HG03354 (cell line): Measurements from ENCODE around the gene ZNF101.

Experiments used
- ATAC-seq: cut with Tn5 transposase; IDR thresholded peaks from one replicate; pipeline ENCODE4 v1.9.1; 2021; ENCODE audit warnings: mild to moderate bottlenecking; ENCODE audit not compliant: unreplicated experiment, poor library complexity, severe bottlenecking

ZNF101 gene

DNA sequence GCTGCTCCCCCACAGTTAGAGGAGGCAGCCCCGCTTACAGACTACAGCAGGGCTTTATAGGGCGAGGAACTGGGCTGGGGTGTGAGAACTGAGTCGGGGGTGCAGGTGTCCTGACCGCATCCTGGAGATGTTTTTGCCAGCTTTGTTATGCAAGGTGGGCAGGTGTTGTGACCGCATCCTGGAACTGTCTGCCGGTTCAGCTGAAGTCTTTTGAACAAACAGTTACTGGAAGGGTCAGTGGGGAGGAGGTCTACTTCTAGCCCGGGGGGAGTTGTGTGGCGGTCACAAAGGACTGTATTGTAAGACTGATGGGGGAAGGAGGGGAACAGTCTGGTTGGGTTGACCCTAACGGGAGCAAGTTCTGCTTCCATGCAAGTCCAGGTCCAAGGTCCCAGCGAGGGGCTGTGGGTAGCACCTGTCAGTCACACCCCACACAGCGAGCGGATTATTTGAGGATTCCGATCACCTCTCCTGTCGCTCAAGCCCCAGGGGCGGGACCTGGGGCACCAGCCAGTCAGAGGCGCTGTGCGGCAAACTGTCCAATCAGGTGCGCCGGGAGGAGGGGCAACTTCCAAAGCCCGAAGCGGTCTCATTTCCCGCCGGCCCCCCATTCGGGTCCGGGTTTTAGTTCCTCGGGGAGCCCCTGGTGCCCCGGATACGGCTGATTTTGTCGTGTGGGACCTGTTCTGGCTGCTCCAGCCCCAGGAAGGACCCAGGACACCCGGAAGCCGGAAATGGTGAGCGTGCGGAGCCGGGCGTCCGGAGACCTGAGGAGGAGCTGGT lies at the start of gene ZNF101:
Gene ZNF101 (plus strand): TSS at position 610 of the 783 bp plus-strand sequence. CDS start 125 bp downstream, at position 735.
- ATAC-seq, result peak; percentile 76

DNA sequence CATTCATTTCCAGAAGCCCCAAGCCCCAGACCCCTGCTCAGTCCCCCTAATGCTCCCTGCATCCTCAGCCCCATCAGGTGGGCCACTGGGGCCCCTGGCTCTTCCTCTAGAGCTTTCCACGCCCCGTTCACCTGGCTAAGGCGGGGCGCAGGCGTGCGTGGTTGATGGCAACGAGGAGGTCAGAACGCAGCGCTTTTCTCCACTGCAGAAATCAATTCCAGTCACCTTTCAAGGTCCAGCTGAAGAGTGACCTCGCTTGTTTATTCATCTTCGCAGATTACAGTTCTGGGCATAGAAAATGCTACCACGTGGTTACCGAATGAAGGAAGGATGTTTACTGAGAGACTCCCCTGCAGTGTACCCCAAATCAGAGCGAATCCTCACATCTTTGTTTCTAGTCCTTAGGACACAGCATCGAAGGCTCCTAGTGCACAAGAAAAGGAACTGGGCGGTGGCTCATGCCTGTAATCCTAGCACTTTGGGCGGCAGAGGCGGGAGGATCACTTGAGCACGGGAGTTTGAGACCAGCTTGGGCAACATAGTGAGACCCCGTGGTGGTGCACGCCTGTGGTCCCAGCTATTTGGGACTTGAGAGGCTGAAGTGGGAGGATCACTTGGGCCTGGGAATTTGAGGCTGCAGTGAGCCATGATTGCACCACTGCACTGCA lies 49.3 kb upstream of the ZNF101 start:
- ATAC-seq, result no peak

- ATAC-seq, result no peak
These were observed 48.8 kb upstream of the ZNF101 start for GRCh38 chr19:19619849-19620210.

- ATAC-seq, result no peak
These were observed 45.3 kb upstream of the ZNF101 start for GRCh38 chr19:19623383-19623782.

DNA sequence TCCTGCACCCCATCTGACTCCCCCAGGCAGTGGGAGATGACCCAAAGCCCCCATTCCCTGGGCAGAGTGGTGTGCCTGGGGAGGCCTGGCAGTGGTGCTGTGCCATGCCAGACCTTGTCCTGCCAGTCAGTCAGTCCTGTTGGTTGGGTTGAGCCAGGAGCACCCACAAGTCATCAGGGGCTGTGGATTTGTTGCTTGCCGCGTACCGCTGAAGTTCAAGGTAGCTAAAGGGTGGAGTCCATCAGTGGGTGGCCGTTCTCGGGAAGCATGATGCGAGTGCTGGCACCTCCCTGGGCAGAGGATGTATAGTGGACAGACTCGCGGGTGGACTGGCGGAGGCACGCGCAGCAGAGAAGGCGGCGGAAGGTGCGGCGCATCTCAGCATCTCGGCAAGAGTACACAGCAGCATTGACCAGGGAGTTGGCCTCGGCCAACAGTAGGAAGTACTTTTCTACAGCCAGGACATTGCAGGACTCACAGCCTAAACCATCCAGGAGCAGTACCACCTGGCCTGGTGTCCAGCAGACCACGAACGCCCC lies 44.5 kb upstream of the ZNF101 start:
- ATAC-seq, result no peak

DNA sequence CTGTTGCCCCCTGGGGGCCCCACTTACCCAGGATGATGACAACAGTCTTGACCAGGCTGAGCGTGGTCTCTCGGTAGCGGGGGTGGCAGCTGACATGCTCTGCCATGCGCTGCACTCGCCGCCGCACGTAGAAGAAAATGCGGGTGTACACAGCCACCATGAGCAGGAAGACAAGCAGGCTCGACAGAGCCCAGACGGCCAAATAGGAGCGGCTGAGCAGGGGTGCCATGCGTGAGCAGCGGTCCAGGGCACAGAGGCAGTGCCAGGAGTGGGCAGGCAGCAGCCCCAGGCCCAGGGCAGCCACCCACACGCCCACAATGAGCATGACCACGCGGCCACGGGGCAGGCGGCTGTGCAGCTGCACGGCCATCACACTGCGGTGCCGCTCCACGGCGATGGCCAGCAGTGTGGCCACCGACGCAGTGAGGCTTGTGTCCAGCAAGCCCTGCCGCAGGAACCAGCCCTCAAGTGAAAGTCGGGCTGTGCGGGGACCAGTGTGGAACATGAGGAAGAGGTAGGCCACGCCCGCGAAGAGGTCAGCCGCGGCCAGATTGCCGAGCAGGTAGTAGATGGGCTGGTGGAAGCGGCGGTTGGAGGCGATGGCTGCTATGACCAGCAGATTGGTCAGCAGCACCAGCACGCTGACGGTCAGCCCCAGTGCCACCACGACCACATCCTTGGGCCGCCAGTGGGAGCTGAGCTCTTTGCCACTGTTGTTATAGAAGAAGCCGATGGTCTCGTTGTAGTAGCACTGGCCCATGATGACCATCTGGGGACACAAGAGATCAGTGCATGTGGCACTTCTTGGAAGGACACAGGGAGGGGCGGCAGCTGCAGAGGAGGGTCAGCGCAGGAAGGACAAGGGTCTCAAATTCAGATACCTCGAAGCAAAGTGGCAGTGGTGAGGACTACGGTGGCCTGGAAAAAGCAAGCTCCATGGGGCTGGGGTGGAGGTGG lies 41.8 kb upstream of the ZNF101 start:
- no peak for ATAC-seq

DNA sequence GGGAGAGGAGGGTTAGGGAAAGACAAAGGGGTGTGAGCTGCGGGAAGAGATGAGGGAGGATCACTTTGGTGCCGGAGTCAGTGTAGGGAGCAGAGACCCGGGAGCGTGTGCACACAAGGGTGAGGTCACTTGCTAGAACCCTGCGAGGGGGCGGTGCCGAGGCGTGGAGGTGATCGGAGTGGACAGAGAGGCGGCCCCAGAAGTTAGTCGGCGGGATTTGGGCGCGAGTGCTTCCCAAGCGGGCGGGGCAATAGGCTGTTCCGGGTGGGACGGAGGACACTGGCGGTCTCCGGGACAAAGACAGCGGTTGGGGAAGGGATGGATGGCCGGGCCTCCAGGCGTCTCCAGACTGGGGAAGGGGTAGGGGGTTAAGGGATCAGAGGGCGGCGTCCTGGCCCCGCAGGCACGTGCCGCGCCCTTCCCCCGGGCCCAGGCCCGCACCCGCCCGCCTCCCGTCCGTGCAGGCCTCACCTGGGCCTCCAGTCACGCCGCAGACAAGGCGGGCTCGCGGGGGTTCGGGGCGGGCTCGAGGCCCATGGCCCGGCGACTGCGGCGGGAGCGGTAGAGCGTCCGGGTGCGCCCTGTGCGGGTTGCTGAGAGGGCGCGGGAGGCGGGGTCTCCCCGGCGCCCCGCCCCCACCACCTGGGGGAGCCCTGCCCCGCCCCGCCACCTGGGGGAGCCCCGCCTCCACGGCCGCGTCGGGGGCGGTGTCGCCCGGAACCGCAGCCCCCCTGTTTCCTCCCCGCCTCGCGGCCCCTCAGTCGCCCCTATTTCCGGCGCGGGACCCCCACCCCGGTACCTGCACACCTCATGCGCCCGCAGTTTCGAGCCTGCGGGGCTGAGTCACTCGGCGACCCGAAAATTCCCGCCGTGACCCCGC lies 40.8 kb upstream of the ZNF101 start, which contains the start of gene LPAR2:
Gene LPAR2 (minus strand): TSS at position 600 of the 880 bp plus-strand sequence. CDS start 945 bp downstream, outside the sequence.
- peak; percentile 59 for ATAC-seq

- ATAC-seq, result peak; percentile 29
These were observed 40.0 kb upstream of the ZNF101 start for GRCh38 chr19:19628501-19629134.

- no peak for ATAC-seq
These were observed 38.6 kb upstream of the ZNF101 start for GRCh38 chr19:19630062-19630414.

- no peak for ATAC-seq
These were observed 38.2 kb upstream of the ZNF101 start for GRCh38 chr19:19630426-19630825.

DNA sequence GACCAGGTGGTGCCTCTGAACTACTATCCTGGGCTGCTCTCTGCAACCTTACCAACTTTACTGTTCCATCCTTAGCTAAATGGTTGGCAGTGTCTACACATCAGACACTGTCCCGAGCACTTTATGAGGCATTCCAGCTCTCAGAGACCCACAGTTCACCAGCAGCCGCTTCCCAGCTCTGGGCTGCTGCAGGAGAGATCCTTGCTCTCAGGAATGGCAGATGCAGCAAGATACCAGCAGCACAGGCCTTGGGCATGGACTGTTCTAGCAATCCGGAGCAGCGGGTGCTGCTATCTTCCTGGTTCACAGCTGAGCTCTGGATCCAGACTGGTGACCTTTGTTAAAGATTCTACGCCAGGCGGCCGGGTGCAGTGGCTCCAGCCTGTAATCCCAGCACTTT lies 37.3 kb upstream of the ZNF101 start:
- ATAC-seq, result no peak

DNA sequence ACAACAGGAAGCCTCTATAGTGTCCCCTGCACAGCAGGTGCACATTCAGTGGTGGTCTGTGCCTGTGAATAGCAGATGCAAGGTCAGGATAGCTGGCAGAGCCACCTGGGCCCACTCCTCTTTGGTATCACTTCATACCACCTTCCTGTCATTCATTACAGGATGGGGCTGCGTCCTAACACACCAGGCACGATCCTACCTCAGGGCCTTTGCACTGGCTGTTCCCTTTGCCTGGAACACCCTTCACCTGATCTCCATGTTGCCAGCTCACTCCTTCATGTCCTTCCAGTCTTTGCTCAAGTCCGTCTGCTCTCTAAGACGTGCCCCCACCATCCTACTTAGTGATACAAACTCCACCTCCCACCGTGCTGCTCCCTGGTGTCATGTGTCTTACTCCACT lies 36.0 kb upstream of the ZNF101 start:
- ATAC-seq, result no peak

GRCh38 chr19:19633711-19634515 lies 34.7 kb upstream of the ZNF101 start:
- no peak for ATAC-seq

DNA sequence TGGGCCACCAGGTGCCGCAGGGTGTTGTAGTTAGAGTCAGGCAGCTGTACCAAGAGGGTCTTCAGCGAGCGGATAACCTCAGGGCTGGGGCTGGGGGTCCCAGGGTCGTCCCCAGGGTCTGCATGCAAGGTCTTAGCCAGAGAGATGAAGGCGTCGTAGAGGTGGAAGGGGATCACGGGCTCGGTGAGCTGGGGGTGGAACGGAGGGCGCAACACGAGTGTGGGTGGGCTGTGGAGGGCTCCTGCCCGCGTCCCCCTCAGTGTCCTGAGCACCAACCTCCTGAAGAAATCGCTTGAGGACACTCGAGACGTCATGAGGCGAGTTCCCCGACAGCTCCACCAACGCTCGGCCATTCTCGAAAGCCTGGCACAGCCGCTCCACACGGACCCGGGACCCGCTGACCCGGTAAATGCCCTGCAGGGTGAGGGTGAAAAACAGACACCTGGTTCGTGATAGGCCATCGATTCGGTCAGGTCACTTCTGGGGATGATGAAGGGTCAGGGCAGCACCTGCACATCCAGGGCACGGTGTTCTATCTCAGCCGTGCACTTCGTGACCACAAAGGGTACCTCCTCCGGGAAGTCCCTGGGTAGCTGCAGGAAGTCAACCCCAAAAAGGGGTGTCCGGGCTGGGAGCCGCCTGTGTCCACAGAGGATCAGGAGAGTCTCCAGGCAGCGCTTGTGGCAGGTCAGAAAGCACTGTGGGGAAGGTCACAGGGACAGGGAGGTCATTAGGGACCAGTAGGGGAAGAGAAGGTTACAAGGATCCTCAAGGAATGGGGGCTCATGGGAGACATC lies 33.9 kb upstream of the ZNF101 start:
- no peak for ATAC-seq

DNA sequence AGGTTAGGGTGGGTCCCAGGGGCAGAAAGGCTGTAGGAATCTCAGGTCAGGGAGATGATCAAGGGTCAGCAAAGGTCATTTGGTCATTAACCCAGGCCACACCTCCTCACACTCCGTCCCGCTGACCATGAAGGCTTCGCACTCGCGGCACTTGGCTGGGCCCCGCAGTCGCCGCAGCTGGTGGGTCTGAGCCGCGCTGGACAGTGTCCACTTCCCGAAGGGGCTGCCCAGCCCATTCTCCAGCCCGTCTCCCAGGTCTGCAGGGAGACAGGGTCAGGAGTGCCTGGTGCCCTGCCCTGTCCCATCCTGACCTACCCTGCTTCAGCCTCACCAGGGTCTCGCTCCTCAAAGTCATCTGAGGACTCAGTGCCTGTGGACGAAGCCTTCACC lies 33.3 kb upstream of the ZNF101 start:
- ATAC-seq, result no peak

GRCh38 chr19:19636573-19637185 lies 32.0 kb upstream of the ZNF101 start:
- ATAC-seq, result no peak

- ATAC-seq, result no peak
These were observed 31.5 kb upstream of the ZNF101 start for GRCh38 chr19:19637186-19637522.
